Breast epithelium (tissue), 3 donors: ENCODE measurements around the gene ELMO1.

Source experiments
- CTCF ChIP-seq, 3 donors: fragments of 450-650 bp; IDR thresholded peaks; one replicate each; pipeline ENCODE4 v1.5.1; 2016 to 2017; ENCODE audit warnings: antibody characterized with exemption in 3 of 3, mild to moderate bottlenecking in 3 of 3, moderate library complexity in 3 of 3
- POLR2A ChIP-seq: fragments of 450-650 bp; IDR thresholded peaks from one replicate; pipeline ENCODE4 v1.6.1; 2016; ENCODE audit warnings: antibody characterized with exemption, mild to moderate bottlenecking, moderate library complexity
- POLR2AphosphoS5 ChIP-seq, 3 donors: sonication (generic); formaldehyde crosslinking; IDR thresholded peaks; one replicate each; pipeline ENCODE4 v1.6.1; 2017; ENCODE audit warnings: antibody characterized with exemption in 3 of 3

DNA sequence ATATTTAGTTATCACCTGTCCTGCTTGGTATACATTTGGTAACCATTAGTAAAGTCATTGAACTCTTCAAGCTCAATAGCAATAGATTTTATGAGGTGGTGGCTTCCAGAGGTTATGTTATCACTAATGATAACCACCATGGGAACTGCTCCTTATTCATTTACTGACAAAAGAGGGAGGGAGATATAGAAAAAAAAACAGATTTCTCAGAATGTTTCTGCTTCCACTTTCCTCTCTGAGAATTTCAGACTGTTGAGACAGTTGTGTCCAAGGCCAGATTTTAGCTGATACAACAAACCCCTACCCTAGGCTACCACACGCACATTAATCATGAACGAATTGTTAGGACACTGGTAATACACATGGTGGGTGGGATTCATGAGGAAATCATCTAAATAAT lies 570.4 kb downstream of the ELMO1 start:
- TF ChIP-seq CTCF (IDR thresholded peaks at IDR 0.05) (no peak), POLR2A (no peak), POLR2AphosphoS5 (IDR thresholded peaks at IDR 0.05) (no peak)
